Aorta (tissue), 5 donors: ENCODE data around the gene ACO1. TPM values are rescaled to one million over a fixed set of nuclear protein-coding genes. Genes with fewer than 3 reads are reported as not detected.

Source experiments
- ATAC-seq: fragments of 200-7000 bp; cut with Tn5 transposase; one replicate; pipeline ENCODE4 v1.9.1; 2022; ENCODE audit warnings: moderate library complexity; ENCODE audit not compliant: low FRiP score
- DNase-seq, 2 donors: peaks; one replicate each; pipeline ENCODE4 v3.0.0-alpha.2; 2020
- H3K27ac ChIP-seq, 2 donors: one replicate each; pipeline ENCODE4 v1.5.1; 2013; ENCODE audit warnings: low read length in 2 of 2, mild to moderate bottlenecking in 2 of 2, moderate library complexity in 2 of 2, control low read depth in 1 of 2, inconsistent platforms in 1 of 2, low read depth in 1 of 2
- H3K27me3 ChIP-seq, 2 donors: one replicate each; pipeline ENCODE4 v1.6.1; 2013; ENCODE audit warnings: control low read depth in 1 of 2, low read length in 1 of 2, mild to moderate bottlenecking in 1 of 2, moderate library complexity in 1 of 2; ENCODE audit not compliant: insufficient read depth in 2 of 2, control insufficient read depth in 1 of 2
- H3K36me3 ChIP-seq, 2 donors: one replicate each; pipeline ENCODE4 v1.6.1; 2013; ENCODE audit warnings: control low read depth in 1 of 2, low read length in 1 of 2, mild to moderate bottlenecking in 1 of 2; ENCODE audit not compliant: insufficient read depth in 2 of 2, control insufficient read depth in 1 of 2
- H3K4me1 ChIP-seq, 2 donors: one replicate each; pipeline ENCODE4 v1.6.1; 2013; ENCODE audit warnings: low read length in 2 of 2, control low read depth in 1 of 2, mild to moderate bottlenecking in 1 of 2, moderate library complexity in 1 of 2; ENCODE audit not compliant: insufficient read depth in 2 of 2, control insufficient read depth in 1 of 2
- H3K4me3 ChIP-seq, 2 donors: one replicate each; pipeline ENCODE4 v1.5.1; 2013; ENCODE audit warnings: low read length in 2 of 2, control low read depth in 1 of 2, mild to moderate bottlenecking in 1 of 2
- H3K9me3 ChIP-seq: one replicate; pipeline ENCODE4 v1.6.1; 2013; ENCODE audit warnings: mild to moderate bottlenecking, low read length; ENCODE audit not compliant: control insufficient read depth
- WGBS, 2 donors: extraction: QIAGEN DNeasy Blood & Tissue Kit; methylation state at CpG; one replicate each; pipeline ENCODE4 v1.1.7; 2013; 5-methylcytosine and 5-hydroxymethylcytosine counted together
- intact Hi-C, 2 donors: fragments of 100-400 bp; cut with DNase I; formaldehyde crosslinking; loops; one replicate each; pipeline versions ENCODE4 v1.14.2 to v1.15.0; 2022
- polyA plus RNA-seq, 2 donors: library from polyadenylated mRNA; stranded (reverse); fragments of 200-250 nt; gene quantifications; one replicate each; pipeline ENCODE4 v1.2.3, GENCODE V29; 2013
- total RNA-seq, 2 donors: library from RNA; stranded (reverse); fragmentation: NEBNext Ultra II Directional; extraction: Animal tissue kit (Norgen Biotek cat#: 25700); gene quantifications; one replicate each; pipeline ENCODE4 v1.2.1, GENCODE V29; 2021
- donor health status: healthy with polysubstance abuse.
- donor health status: Bipolar disorder and iron deficiency.
- donor health status: DM: no; HTN: no; CAD: no.
- donor health status: DM: no; HTN: no; CAD: no.
- donor health status: DM: yes; HTN: yes; CAD: no.

Gene ACO1
- total and polyA plus RNA-seq, 4 donors, result 11.0 to 30.5 (median 23.5) TPM

GRCh38 chr9:32434892-32435291 lies 50.4 kb downstream of the ACO1 start:
- ATAC-seq (no peak), DNase-seq (no peak)
- H3K9me3 ChIP-seq, result no peaks in the 10 kb centered on the region
- H3K4me1 ChIP-seq, result no peaks in the 10 kb centered on the region
- H3K27me3 ChIP-seq, result no peaks in the 10 kb centered on the region
- WGBS, 2 donors, result 84 to 85% methylated on average over 6 of the region's 6 CpGs
- peaks cover 5 to 10% of the 10 kb centered on the region in 2 donors for H3K36me3 ChIP-seq
- H3K4me3 ChIP-seq, result no peak overlapping the region
- no peak overlapping the region for H3K27ac ChIP-seq
- intact Hi-C loops, result loop anchor here (5.0 to 10.0 kb wide), 3 partner anchors 53 to 90 kb away; partner anchors contain the start of genes ACO1 (in 1 of the 2) and RIGI (in 1 of the 2)

GRCh38 chr9:32441678-32442077 lies 57.2 kb downstream of the ACO1 start:
- WGBS, 2 donors, result 64 to 70% methylated on average over 5 of the region's 5 CpGs
- no peak for DNase-seq
- Histone ChIP-seq H3K9me3 (no peaks in the 10 kb centered on the region), H3K4me1 (no peaks in the 10 kb centered on the region), H3K27me3 (no peaks in the 10 kb centered on the region), H3K4me3 (no peak overlapping the region), H3K36me3 (peaks cover 0 to 4% of the 10 kb centered on the region in 2 donors), H3K27ac (no peak overlapping the region)
- intact Hi-C loops, result no loop called here
- no peak for ATAC-seq

DNA sequence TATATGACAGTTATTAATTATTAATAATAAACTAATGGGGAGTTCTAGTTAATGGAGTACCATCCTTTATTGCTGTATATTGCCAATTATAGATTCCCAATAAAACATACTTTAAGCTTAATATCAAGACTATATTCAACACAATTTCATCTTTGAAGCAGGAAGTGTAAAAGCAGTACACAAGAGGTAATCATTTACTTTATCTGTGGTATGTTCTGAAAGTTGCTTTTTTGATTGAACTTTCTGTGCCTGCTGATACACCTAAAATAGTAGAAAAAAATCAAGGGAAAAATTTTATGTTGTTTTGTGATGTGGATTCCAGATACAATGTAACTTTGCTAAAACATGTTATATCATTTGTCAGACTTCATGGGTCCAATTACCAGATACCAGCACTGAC lies 58.0 kb downstream of the ACO1 start:
- H3K27me3 ChIP-seq, result no peaks in the 10 kb centered on the region
- H3K4me3 ChIP-seq, result no peak overlapping the region
- H3K4me1 ChIP-seq, result no peaks in the 10 kb centered on the region
- no peaks in the 10 kb centered on the region for H3K9me3 ChIP-seq
- intact Hi-C loops, result no loop called here
- H3K27ac ChIP-seq, result no peak overlapping the region
- H3K36me3 ChIP-seq, result peaks cover 3 to 4% of the 10 kb centered on the region in 2 donors
- ATAC-seq (no peak), DNase-seq (no peak)

- Histone ChIP-seq H3K4me3 (no peak overlapping the region), H3K9me3 (no peaks in the 10 kb centered on the region), H3K4me1 (no peaks in the 10 kb centered on the region), H3K27me3 (no peaks in the 10 kb centered on the region), H3K36me3 (peaks cover 14 to 17% of the 10 kb centered on the region in 2 donors), H3K27ac (no peak overlapping the region)
- DNase-seq (no peak), ATAC-seq (no peak)
- WGBS, 2 donors, result 88 to 94% methylated on average over 6 of the region's 6 CpGs
- intact Hi-C loops, result no loop called here
Measured at GRCh38 chr9:32449969-32450368, 65.5 kb downstream of the ACO1 start.

DNA sequence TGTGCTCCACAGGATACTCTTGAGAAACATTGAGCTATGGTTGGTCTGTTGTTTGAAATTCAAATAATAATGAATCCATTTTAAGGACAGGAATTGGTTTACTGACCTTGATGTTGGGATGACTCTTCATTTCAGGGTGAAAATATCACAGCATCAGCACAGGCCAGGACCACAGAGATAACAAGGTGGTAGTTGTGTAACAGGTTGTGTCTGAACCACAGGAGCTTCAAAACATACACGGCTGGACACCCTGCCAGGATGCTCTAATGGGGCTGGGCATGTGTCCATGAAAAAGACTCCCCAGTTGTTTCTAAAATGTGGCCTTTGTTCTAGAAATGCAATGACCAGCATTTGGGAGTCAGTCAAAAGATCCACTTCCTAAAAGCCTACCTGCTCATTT lies 69.8 kb downstream of the ACO1 start:
- Histone ChIP-seq H3K36me3 (peaks cover 14 to 16% of the 10 kb centered on the region in 2 donors), H3K27ac (no peak overlapping the region), H3K4me3 (no peak overlapping the region), H3K4me1 (no peaks in the 10 kb centered on the region), H3K27me3 (no peaks in the 10 kb centered on the region), H3K9me3 (no peaks in the 10 kb centered on the region)
- intact Hi-C loops, result no loop called here
- ATAC-seq (no peak), DNase-seq (no peak)
- WGBS, 2 donors, result 89% methylated on average over 1 of the region's 1 CpG

DNA sequence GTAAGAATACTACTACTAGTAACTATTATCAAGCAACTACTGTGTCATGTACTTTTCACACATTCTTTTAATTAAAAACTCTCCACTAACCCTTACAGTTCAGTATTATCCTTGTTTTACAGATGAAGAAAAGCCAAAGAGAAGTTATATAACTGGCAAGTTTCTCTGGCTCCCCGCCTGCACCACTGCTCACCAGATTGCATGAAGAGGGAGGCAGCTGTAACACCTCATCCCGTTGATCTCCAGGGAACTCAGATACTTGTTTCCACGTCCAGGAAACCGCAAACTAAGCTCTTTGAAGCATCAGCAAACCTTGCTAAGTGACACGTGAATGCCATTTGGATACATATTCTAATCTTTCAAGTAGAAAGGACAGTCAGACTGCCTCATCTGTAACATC lies 71.3 kb downstream of the ACO1 start:
- intact Hi-C loops, result no loop called here
- H3K27me3 ChIP-seq, result no peaks in the 10 kb centered on the region
- no peak for ATAC-seq
- no peak for DNase-seq
- H3K27ac ChIP-seq, result no peak overlapping the region
- H3K36me3 ChIP-seq, result peaks cover 8% of the 10 kb centered on the region in 2 donors
- no peaks in the 10 kb centered on the region for H3K9me3 ChIP-seq
- H3K4me3 ChIP-seq, result no peak overlapping the region
- no peaks in the 10 kb centered on the region for H3K4me1 ChIP-seq
- WGBS, 2 donors, result 71 to 81% methylated on average over 5 of the region's 5 CpGs

DNA sequence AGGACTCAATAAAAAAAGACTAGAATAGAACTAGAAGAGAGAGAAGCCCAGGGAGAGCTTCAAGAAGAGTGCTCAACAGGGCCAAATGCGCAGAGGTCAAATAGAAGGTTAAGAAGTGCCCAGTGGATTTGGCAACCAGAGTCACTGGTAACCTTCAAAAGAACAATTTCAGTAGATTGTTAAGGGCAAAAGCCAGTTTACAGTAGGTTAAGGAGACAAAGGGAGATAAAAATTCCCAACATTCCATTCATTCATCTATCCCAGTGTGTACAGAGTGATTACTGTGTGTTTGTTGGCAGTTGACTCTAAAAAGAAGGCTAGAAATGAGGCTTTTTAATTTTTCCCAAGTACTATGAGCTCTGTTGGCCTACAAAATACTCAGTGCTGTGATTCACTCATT lies 72.1 kb downstream of the ACO1 start:
- no peak for ATAC-seq
- H3K36me3 ChIP-seq, result peaks cover 5 to 6% of the 10 kb centered on the region in 2 donors
- H3K9me3 ChIP-seq, result no peaks in the 10 kb centered on the region
- H3K27ac ChIP-seq, result no peak overlapping the region
- DNase-seq, result no peak
- no peaks in the 10 kb centered on the region for H3K27me3 ChIP-seq
- no peaks in the 10 kb centered on the region for H3K4me1 ChIP-seq
- H3K4me3 ChIP-seq, result no peak overlapping the region
- WGBS, 2 donors, result 95 to 96% methylated on average over 1 of the region's 1 CpG
- intact Hi-C loops, result no loop called here

- H3K36me3 ChIP-seq, result peaks cover 1 to 4% of the 10 kb centered on the region in 2 donors
- intact Hi-C loops, result no loop called here
- no peak overlapping the region for H3K27ac ChIP-seq
- no peaks in the 10 kb centered on the region for H3K27me3 ChIP-seq
- WGBS, 2 donors, result 90 to 92% methylated on average over 5 of the region's 5 CpGs
- DNase-seq, result no peak
- ATAC-seq, result no peak
- no peaks in the 10 kb centered on the region for H3K9me3 ChIP-seq
- H3K4me1 ChIP-seq, result no peaks in the 10 kb centered on the region
- no peak overlapping the region for H3K4me3 ChIP-seq
Measured at GRCh38 chr9:32463500-32464293, 79.3 kb downstream of the ACO1 start.

DNA sequence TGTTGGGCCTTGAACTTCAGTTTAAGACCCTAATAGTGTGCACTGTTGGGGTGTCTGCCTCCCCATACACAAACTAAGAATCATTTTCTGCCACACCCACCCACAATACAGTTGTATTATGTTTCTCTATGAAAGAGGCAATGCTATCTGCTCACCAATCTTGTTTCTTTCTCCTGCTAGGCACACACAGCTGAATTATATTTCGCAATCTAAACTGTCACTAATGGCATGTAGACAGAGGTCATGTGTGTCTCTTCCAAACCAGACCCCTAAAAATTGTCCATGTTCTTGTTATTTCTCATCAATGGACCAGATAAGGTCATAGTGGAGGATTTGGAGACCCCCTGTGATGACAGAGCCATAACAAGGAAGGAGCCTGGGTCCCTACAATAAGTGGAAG lies 84.3 kb downstream of the ACO1 start:
- 96 to 100% methylated on average over 1 of the region's 1 CpG for whole genome bisulfite sequencing, 2 donors
- intact Hi-C loops, result no loop called here
- no peaks in the 10 kb centered on the region for H3K4me1 ChIP-seq
- peaks cover 4 to 5% of the 10 kb centered on the region in 2 donors for H3K36me3 ChIP-seq
- no peaks in the 10 kb centered on the region for H3K9me3 ChIP-seq
- DNase-seq (no peak), ATAC-seq (no peak)
- H3K4me3 ChIP-seq, result no peak overlapping the region
- H3K27ac ChIP-seq, result no peak overlapping the region
- no peaks in the 10 kb centered on the region for H3K27me3 ChIP-seq
